SK-MEL-5 (cell line): ENCODE results near the gene ARNT2. TPM values are rescaled to one million over a fixed set of nuclear protein-coding genes. Genes with fewer than 3 reads are reported as not detected.
A peak's percentile ranks its signal among the peaks of the same experiment; 100 is the strongest.
"Not testable (repeated sequence)": the region's sequence is repeated elsewhere in the genome, so short reads cannot be mapped to it uniquely, and the experiment has no call there.

Experiments
- DNase-seq: peaks from one replicate; pipeline ENCODE4 v3.0.0-alpha.2; 2016; ENCODE audit warnings: low read depth, low spot score
- in situ Hi-C: cut with HindIII; loops from 2 replicates; pipeline ENCODE4 v1.10.0; 2016; ENCODE audit warnings: low sequenced_read_pairs, high pct_unique_total_duplicates, low pct_unique_long_range_greater_than_20kb
- total RNA-seq: library from RNA; depleted of rRNA; stranded (reverse); fragments of >200 nt; shearing (Covaris generic); gene quantifications from 2 replicates; pipeline ENCODE4 v1.2.3, GENCODE V29; 2014

The ARNT2 gene
- total RNA-seq, 1 experiment from 2014 or later, result 33.6 TPM

DNA sequence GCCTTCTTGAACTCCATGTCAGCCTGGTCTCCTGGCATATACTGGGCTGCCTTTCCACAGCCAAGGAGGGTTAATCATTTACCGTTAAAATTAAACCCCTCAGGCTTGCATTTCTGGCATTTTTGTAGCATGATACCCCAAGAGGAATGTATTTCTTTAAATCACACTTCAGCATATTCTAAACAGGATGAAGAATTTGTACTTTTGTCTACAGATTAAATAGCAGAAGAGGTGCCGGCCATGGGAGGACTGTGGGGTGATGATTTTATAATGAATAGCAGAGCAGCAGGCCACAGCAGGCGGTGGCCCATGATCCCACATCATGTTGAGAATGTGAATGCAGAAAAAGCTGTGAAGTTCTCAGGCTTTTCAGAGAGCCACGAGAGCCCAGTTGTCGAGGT is 90.2 kb downstream of the ARNT2 start:
- no peak for DNase-seq
- in situ Hi-C loops, result no loop called here

DNA sequence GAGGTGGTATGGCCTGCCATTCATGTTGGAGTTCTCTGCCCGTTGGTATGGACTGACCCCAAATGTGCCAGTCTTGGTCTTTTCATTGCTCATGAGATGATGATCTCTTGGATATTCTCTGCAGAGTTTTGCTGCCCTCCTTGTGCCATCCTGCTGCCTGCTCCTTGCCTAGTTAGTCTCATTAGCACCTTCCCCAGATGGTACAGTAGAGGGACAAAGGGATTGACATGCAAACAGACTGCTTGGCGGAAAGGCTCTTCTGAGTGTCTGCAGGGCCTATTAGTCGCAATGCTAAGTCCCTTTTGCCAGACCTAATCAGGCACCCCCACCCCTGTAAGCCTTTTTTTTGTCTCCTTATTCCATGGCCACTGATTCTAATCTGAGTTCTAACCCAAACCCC is 90.6 kb downstream of the ARNT2 start:
- in situ Hi-C loops, result no loop called here
- DNase-seq, result no peak

GRCh38 chr15:80495401-80495942 is 91.3 kb downstream of the ARNT2 start:
- DNase-seq, result no peak
- in situ Hi-C loops, result no loop called here

- in situ Hi-C loops, result no loop called here
These were observed 91.9 kb downstream of the ARNT2 start for GRCh38 chr15:80496096-80496495.

DNA sequence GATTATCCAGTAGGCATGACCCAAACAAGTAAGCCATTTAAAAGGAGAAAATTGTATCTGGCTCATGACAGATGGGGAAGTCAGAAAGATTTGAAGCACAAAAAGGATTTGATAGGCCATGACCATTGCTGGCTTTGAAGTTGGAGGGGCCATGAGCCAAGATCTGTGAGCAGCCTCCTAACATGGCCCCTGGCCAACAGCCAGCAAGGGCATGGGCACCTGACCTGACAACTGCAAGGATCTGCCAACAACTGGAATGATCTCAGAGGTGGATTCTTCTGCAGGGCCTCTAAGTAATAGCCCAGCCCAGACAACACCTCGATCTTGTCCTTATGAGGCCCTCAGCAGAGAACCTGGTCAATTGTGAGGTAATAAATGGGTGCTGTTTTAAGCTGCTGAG is 93.0 kb downstream of the ARNT2 start:
- no peak for DNase-seq
- in situ Hi-C loops, result no loop called here

More at GRCh38 chr15:80496096-80496495, 91.9 kb downstream of the ARNT2 start:
- DNase-seq, result no peak

DNA sequence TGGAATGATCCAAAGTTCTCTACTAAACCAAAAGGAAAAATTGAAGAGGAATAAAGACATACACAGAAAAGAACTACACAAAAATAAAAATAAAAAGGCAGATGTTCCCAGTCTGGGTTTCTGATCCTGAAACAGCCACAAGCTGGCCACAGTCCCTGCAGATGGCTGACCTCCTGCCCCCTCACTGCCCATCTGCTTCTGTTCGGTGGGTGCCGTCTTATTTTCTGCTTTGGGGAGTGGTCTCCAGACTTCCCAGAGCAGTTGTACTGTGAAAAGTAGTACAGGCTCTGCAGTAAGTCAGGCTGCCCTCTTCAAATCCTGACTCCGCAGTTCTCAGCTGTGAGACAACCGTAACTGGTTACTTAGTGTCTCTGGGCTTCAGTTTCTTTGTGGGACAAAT is 94.5 kb downstream of the ARNT2 start:
- DNase-seq, result no peak
- in situ Hi-C loops, result no loop called here

DNA sequence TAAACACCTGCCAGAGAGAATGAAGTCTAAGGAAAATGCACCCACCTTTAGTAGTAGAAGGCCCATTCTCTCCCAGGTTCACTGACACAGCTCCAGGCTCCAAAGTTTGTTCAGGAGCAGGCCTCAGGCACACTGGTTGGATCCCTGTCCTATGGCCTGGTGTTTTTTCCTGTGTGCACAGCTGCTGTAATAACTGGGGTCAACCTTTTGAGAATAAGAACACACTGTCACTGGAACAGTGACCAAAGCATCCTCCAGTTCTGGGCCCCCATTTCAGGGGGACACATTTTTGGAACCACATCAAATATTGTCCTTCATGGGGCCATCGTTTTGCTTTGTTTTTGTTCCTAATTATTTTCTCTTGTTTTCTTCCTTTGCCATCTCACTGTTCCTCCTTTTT is 95.8 kb downstream of the ARNT2 start:
- no peak for DNase-seq

GRCh38 chr15:80501476-80501875 is 97.3 kb downstream of the ARNT2 start:
- in situ Hi-C loops, result no loop called here
- no peak for DNase-seq

More for the DNA sequence above, 95.8 kb downstream of the ARNT2 start:
- in situ Hi-C loops, result no loop called here

- in situ Hi-C loops, result no loop called here
- no peak for DNase-seq
These were observed 98.6 kb downstream of the ARNT2 start for GRCh38 chr15:80502782-80503181.

DNA sequence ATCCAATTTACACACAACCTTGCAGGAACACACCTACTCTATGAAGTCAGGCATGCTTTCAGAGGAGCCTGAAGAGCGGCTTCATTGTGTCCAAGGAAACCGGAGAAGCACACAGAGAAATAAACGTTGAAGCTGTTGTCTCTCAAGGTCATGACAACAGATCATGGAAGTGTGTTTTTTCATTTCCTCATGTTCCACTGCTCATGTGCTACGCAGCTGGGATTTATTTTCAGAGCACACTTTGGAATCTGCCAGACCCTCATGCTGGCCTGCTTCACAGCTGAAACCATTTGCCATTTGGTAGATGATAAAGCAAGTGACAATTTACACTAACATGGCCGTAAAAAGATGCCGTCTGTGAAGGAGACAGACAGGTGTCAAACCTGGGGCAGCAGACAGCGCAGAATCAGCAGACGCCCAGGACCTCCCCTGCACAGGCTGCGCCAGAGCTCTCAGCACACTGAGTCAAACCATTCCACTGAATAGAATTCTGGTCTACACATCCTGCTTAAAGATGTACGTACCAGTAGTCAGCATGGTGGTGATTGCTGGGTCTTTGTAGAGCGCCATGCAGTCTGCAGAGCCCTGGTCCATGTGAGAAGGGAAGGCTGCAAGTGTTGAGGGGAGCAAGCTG is 99.3 kb downstream of the ARNT2 start:
- in situ Hi-C loops, result no loop called here
- no peak for DNase-seq

GRCh38 chr15:80504931-80505330 is 100.7 kb downstream of the ARNT2 start:
- DNase-seq, result no peak
- in situ Hi-C loops, result no loop called here

DNA sequence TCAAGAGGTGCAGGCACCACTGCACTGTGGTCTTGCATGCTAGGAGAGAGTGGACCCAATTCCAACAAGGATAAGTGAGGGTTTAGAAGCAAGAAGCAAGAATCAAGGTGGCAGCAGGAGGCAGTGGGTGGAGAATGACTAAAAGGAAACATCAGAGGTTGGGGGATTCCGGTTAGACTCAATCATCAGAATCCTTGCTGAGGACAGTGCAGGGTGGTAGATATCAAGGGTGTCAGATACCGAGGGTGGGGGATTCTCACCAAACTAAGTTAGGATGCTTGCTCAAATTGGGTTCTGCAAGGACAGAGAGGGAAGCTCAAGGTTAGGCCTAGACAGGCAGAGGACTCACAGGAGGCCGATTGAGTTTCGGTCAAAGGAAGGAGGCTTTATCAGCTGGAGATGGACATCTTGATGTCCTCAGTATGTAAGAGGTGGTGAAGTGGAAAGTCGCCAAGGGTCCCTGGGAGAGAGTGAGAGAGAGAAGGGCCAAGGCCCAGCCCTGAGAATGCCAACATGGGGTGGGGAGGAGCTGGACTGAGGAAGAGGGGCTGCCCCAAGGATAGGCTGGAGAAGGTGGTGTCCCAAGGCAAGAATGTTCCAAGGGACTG is 102.2 kb downstream of the ARNT2 start:
- no peak for DNase-seq
- in situ Hi-C loops, result no loop called here

GRCh38 chr15:80507131-80507530 is 102.9 kb downstream of the ARNT2 start:
- in situ Hi-C loops, result no loop called here
- DNase-seq, result no peak

GRCh38 chr15:80507638-80508316 is 103.6 kb downstream of the ARNT2 start:
- in situ Hi-C loops, result no loop called here
- no peak for DNase-seq

- in situ Hi-C loops, result no loop called here
- DNase-seq, result no peak
These were observed 104.6 kb downstream of the ARNT2 start for GRCh38 chr15:80508783-80509182.

GRCh38 chr15:80509800-80510199 is 105.6 kb downstream of the ARNT2 start:
- DNase-seq, result no peak
- in situ Hi-C loops, result no loop called here

GRCh38 chr15:80510985-80511384 is 106.8 kb downstream of the ARNT2 start:
- in situ Hi-C loops, DNase-seq: not testable (repeated sequence)

- peak; percentile 36 for DNase-seq
- in situ Hi-C loops, result no loop called here
These were observed 108.8 kb downstream of the ARNT2 start for GRCh38 chr15:80512726-80513660.
